H9 (cell line): ENCODE results near the gene MFSD12. TPM values are rescaled to one million over a fixed set of nuclear protein-coding genes. Genes with fewer than 3 reads are reported as not detected.

Source experiments
- DNase-seq: peaks from one replicate; pipeline ENCODE4 v3.0.0-alpha.2; 2017
- H2AFZ ChIP-seq: one replicate; pipeline ENCODE4 v1.6.1; 2013; ENCODE audit warnings: mild to moderate bottlenecking, low read length, control low read depth, moderate library complexity
- H2AK5ac ChIP-seq: 2 replicates; pipeline ENCODE4 v1.6.1; 2013; ENCODE audit warnings: low read length, control low read depth, mixed read lengths; ENCODE audit not compliant: insufficient read length
- H2BK120ac ChIP-seq: one replicate; pipeline ENCODE4 v1.6.1; 2013; ENCODE audit warnings: low read depth, mild to moderate bottlenecking, low read length, control low read depth, inconsistent platforms; ENCODE audit not compliant: poor library complexity, severe bottlenecking
- H2BK12ac ChIP-seq: 2 replicates; pipeline ENCODE4 v1.6.1; 2013; ENCODE audit warnings: low read length, control low read depth, mixed read lengths, low read depth; ENCODE audit not compliant: insufficient read length
- H2BK15ac ChIP-seq: 2 replicates; pipeline ENCODE4 v1.6.1; 2013; ENCODE audit warnings: low read depth, low read length, control low read depth
- H2BK20ac ChIP-seq: one replicate; pipeline ENCODE4 v1.6.1; 2013; ENCODE audit warnings: low read depth, mild to moderate bottlenecking, low read length, control low read depth, inconsistent platforms; ENCODE audit not compliant: poor library complexity, severe bottlenecking
- H2BK5ac ChIP-seq: 2 replicates; pipeline ENCODE4 v1.6.1; 2013; ENCODE audit warnings: low read length, control low read depth, mixed read lengths; ENCODE audit not compliant: insufficient read length
- H3K14ac ChIP-seq: 2 replicates; pipeline ENCODE4 v1.6.1; 2013; ENCODE audit warnings: low read length, control low read depth; ENCODE audit not compliant: insufficient read depth
- H3K18ac ChIP-seq: 2 replicates; pipeline ENCODE4 v1.6.1; 2013; ENCODE audit warnings: low read depth, mild to moderate bottlenecking, mixed read lengths, low read length, control low read depth; ENCODE audit not compliant: insufficient read length
- H3K23ac ChIP-seq: 2 replicates; pipeline ENCODE4 v1.6.1; 2013; ENCODE audit warnings: low read length, control low read depth, mixed read lengths, low read depth; ENCODE audit not compliant: insufficient read length
- H3K23me2 ChIP-seq: 2 replicates; pipeline ENCODE4 v1.6.1; 2013; ENCODE audit warnings: low read depth, mild to moderate bottlenecking, mixed read lengths, low read length, control low read depth; ENCODE audit not compliant: insufficient read length, poor library complexity, severe bottlenecking
- H3K27ac ChIP-seq: 2 replicates; pipeline ENCODE4 v1.5.1; 2013; ENCODE audit warnings: low read length, control low read depth, mixed read lengths, low read depth; ENCODE audit not compliant: insufficient read length
- H3K27me3 ChIP-seq: 2 replicates; pipeline ENCODE4 v1.6.1; 2013; ENCODE audit warnings: low read length, control low read depth, inconsistent platforms; ENCODE audit not compliant: insufficient read depth
- H3K4ac ChIP-seq: 2 replicates; pipeline ENCODE4 v1.6.1; 2013; ENCODE audit warnings: low read depth, mild to moderate bottlenecking, control low read depth, inconsistent platforms, low read length, moderate library complexity
- H3K4me1 ChIP-seq: 2 replicates; pipeline ENCODE4 v1.6.1; 2013; ENCODE audit warnings: low read length, control low read depth, inconsistent platforms; ENCODE audit not compliant: insufficient read depth
- H3K4me2 ChIP-seq: 2 replicates; pipeline ENCODE4 v1.6.1; 2013; ENCODE audit warnings: low read length, control low read depth, mixed read lengths; ENCODE audit not compliant: insufficient read length, insufficient read depth
- H3K56ac ChIP-seq: 2 replicates; pipeline ENCODE4 v1.6.1; 2013; ENCODE audit warnings: low read depth, mild to moderate bottlenecking, mixed read lengths, low read length, control low read depth; ENCODE audit not compliant: insufficient read length
- H3K79me1 ChIP-seq: 2 replicates; pipeline ENCODE4 v1.6.1; 2013; ENCODE audit warnings: low read depth, mild to moderate bottlenecking, moderate library complexity, low read length, control low read depth, inconsistent platforms; ENCODE audit not compliant: insufficient read depth, poor library complexity, severe bottlenecking
- H3K79me2 ChIP-seq: 2 replicates; pipeline ENCODE4 v1.6.1; 2013; ENCODE audit warnings: low read length, control low read depth, inconsistent platforms; ENCODE audit not compliant: insufficient read depth
- H3K9ac ChIP-seq: 2 replicates; pipeline ENCODE4 v1.6.1; 2013; ENCODE audit warnings: low read length, control low read depth, mixed read lengths; ENCODE audit not compliant: insufficient read length; ENCODE audit errors: extremely low read depth
- H3K9me3 ChIP-seq: one replicate; pipeline ENCODE4 v1.6.1; 2013; ENCODE audit warnings: low read depth, low read length, inconsistent platforms; ENCODE audit not compliant: control insufficient read depth
- H3T11ph ChIP-seq: one replicate; pipeline ENCODE4 v1.6.1; 2013; ENCODE audit warnings: mild to moderate bottlenecking, low read length, control low read depth, inconsistent platforms
- H4K20me1 ChIP-seq: one replicate; pipeline ENCODE4 v1.6.1; 2013; ENCODE audit not compliant: control insufficient read depth, insufficient read length, insufficient read depth
- H4K5ac ChIP-seq: 2 replicates; pipeline ENCODE4 v1.6.1; 2013; ENCODE audit warnings: low read depth, mild to moderate bottlenecking, mixed read lengths, low read length, control low read depth; ENCODE audit not compliant: insufficient read length
- H4K8ac ChIP-seq: replicated peaks from 2 replicates; pipeline ENCODE4 v1.6.1; 2013; ENCODE audit warnings: low read length, control low read depth, mixed read lengths, low read depth; ENCODE audit not compliant: insufficient read length
- H4K91ac ChIP-seq: 2 replicates; pipeline ENCODE4 v1.6.1; 2013; ENCODE audit warnings: low read depth, mild to moderate bottlenecking, moderate library complexity, mixed read lengths, low read length, control low read depth; ENCODE audit not compliant: insufficient read length
- H3K27ac Mint-ChIP-seq, 3 experiments: 2 replicates in 2 of 3; 3 replicates in 1 of 3; pipeline ENCODE4 v1.8.0; 2020 to 2021; ENCODE audit warnings: mixed read lengths in 3 of 3, mild to moderate bottlenecking in 1 of 3, moderate library complexity in 1 of 3
- H3K27me3 Mint-ChIP-seq: 2 replicates; pipeline ENCODE4 v1.8.0; 2021; ENCODE audit warnings: low read depth, mild to moderate bottlenecking, moderate library complexity, mixed read lengths
- H3K36me3 Mint-ChIP-seq, 3 experiments: 2 replicates in 2 of 3; 3 replicates in 1 of 3; pipeline ENCODE4 v1.8.0; 2020 to 2021; ENCODE audit warnings: low read depth in 3 of 3, mixed read lengths in 3 of 3; ENCODE audit not compliant: insufficient read depth in 1 of 3
- H3K4me1 Mint-ChIP-seq, 2 experiments: 2 replicates each; pipeline ENCODE4 v1.8.0; 2020; ENCODE audit warnings: mixed read lengths in 2 of 2
- H3K4me3 Mint-ChIP-seq, 2 experiments: 2 replicates in 1 of 2; 3 replicates in 1 of 2; pipeline ENCODE4 v1.8.0; 2020 to 2021; ENCODE audit warnings: mild to moderate bottlenecking in 2 of 2, mixed read lengths in 2 of 2, moderate library complexity in 1 of 2
- H3K9me3 Mint-ChIP-seq, 2 experiments: 2 replicates in 1 of 2; 3 replicates in 1 of 2; pipeline ENCODE4 v1.8.0; 2020; ENCODE audit warnings: mild to moderate bottlenecking in 2 of 2, mixed read lengths in 2 of 2, moderate library complexity in 1 of 2
- WGBS: extraction: QIAGEN DNeasy Blood & Tissue Kit; methylation state at CpG from one replicate; pipeline ENCODE4 v1.1.7; 2013; ENCODE audit warnings: missing lambda C conversion rate, low lambda C conversion rate, mixed read lengths; ENCODE audit not compliant: insufficient read length; ENCODE audit errors: extremely low coverage; 5-methylcytosine and 5-hydroxymethylcytosine counted together
- total RNA-seq: library from RNA; stranded (reverse); gene quantifications from 2 replicates; pipeline ENCODE4 v1.2.1, GENCODE V29; 2021
- TF ChIP-seq, protein P1 (sequence below): fragments of 200-600 bp; sonication (generic); conservative IDR thresholded peaks from 3 replicates; pipeline ENCODE4 v1.8.0; 2021; ENCODE audit warnings: antibody characterized with exemption, mild to moderate bottlenecking

MFSD12 gene
- total RNA-seq, 1 experiment from 2014 or later = 58.8 TPM

DNA sequence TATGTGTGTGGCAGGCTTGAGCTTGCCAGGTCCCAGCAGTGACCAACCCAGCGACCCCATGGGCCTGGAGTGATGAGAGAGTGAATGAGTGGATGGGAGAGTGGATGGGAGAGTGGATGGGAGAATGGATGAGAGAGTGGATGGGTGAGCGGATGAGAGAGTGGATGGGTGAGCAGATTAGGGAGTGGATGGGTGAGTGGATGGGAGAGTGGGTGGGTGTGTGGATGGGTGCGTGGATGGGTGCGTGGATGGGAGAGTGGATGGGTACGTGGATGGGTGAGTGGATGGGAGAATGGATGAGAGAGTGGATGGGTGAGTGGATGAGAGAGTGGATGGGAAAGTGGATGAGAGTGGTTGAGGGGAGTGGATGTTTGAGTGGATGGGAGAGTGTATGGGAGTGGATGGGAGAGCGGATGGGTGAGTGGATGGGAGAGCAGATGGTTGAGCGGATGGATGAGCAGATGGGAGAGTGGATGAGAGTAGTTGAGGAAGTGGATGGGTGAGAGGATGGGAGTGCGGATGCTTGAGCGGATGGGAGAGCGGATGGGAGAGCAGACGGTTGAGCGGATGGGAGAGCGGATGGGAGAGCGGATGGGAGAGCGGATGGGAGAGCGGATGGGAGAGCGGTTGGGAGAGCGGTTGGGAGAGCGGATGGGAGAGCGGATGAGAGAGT, 28.7 kb downstream of the MFSD12 start:
- 100% methylated on average over 1 of the region's 20 CpGs for WGBS
- H2BK5ac ChIP-seq = no peak overlapping the region
- no peaks in the 10 kb centered on the region for H3K27me3 Mint-ChIP-seq

More for the DNA sequence above, 28.7 kb downstream of the MFSD12 start:
- Histone ChIP-seq H2BK120ac (no peak overlapping the region), H4K5ac (no peak overlapping the region), H3K9ac (no peak overlapping the region), H3K27ac (no peak overlapping the region), H4K8ac (no peak overlapping the region), H2BK12ac (no peak overlapping the region), H3K4me2 (no peak overlapping the region), H2AFZ (no peak overlapping the region), H3K27me3 (no peaks in the 10 kb centered on the region), H4K20me1 (no peaks in the 10 kb centered on the region), H3K23me2 (no peaks in the 10 kb centered on the region), H3K14ac (no peak overlapping the region), H4K91ac (no peak overlapping the region), H3K79me2 (no peaks in the 10 kb centered on the region), H3K9me3 (no peaks in the 10 kb centered on the region), H3K4ac (no peak overlapping the region), H3K18ac (no peak overlapping the region), H3K4me1 (no peaks in the 10 kb centered on the region), H3K56ac (no peak overlapping the region), H2BK15ac (no peak overlapping the region), H3K23ac (no peak overlapping the region), H2BK20ac (no peak overlapping the region), H3K79me1 (no peaks in the 10 kb centered on the region), H3T11ph (no peak overlapping the region), H2AK5ac (no peak overlapping the region)
- peaks cover 14 to 42% (median 37%) of the 10 kb centered on the region in 3 experiments; a peak in 6 of 7 replicates for H3K36me3 Mint-ChIP-seq
- TF ChIP-seq, protein P1, sequence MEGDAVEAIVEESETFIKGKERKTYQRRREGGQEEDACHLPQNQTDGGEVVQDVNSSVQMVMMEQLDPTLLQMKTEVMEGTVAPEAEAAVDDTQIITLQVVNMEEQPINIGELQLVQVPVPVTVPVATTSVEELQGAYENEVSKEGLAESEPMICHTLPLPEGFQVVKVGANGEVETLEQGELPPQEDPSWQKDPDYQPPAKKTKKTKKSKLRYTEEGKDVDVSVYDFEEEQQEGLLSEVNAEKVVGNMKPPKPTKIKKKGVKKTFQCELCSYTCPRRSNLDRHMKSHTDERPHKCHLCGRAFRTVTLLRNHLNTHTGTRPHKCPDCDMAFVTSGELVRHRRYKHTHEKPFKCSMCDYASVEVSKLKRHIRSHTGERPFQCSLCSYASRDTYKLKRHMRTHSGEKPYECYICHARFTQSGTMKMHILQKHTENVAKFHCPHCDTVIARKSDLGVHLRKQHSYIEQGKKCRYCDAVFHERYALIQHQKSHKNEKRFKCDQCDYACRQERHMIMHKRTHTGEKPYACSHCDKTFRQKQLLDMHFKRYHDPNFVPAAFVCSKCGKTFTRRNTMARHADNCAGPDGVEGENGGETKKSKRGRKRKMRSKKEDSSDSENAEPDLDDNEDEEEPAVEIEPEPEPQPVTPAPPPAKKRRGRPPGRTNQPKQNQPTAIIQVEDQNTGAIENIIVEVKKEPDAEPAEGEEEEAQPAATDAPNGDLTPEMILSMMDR = no peak
- no peak for DNase-seq
- no peaks in the 10 kb centered on the region for H3K4me1 Mint-ChIP-seq
- H3K9me3 Mint-ChIP-seq = no peaks in the 10 kb centered on the region
- H3K27ac Mint-ChIP-seq = no peak overlapping the region
- H3K4me3 Mint-ChIP-seq = no peak overlapping the region
